GM08714 (cell line): Measurements from ENCODE around the gene COG8.
A peak's percentile ranks its signal among the peaks of the same experiment; 100 is the strongest.
"Not testable (repeated sequence)": the region's sequence is repeated elsewhere in the genome, so short reads cannot be mapped to it uniquely, and the experiment has no call there.

Experiments
- H3K4me3 ChIP-seq: fragments of 200-500 bp; sonication (Bioruptor generic); 2 replicates; pipeline ENCODE4 v1.5.1; 2014; ENCODE audit warnings: mild to moderate bottlenecking, low read length, inconsistent platforms
- ZNF274 ChIP-seq: IDR thresholded peaks from 2 replicates; pipeline ENCODE4 v1.6.1; 2012; ENCODE audit warnings: mild to moderate bottlenecking, low read depth, low read length

The COG8 gene

DNA sequence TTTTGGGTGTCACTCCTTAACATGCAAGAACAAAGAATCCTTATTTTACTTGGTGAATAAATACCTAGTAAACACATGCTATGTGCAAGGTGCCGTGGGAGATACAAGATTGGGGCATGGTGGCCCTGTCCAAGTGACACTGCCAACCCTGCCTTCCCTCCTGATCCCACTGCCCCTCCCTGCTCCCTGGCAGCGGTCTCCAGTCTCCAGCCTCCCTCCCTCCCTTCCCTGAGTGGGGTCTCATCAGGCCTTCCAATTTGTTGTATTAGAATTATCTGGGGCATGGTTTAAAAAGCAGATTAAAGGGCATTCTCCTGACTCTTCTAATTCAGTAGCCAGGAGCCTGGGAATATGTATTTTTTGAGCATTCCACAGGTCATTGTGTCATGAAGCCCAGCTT, 24.7 kb upstream of the COG8 start:
- TF ChIP-seq ZNF274: no peak
- H3K4me3 ChIP-seq: no peak overlapping the region

DNA sequence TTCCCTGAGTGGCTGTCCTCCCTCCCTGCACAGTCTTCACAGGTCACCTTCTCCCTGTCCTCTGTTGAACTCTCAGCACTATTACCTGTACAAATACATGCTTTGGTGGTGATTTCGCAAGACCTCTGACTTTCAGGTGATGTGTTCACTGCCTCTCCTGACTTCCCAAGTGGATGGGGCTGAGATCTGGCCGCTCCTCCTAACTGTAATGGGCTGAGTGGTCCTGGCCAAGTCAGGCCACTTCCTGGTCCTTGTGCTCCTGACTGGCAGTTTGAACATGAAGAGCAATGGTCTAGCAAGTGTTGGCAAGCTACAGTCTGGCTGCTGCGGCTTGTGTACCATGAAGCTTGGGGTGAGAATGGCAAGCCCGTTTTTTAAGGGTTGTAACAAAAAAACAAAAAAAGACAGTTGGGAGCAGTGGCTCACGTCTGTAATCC, 23.9 kb upstream of the COG8 start:
- TF ChIP-seq ZNF274: no peak
- no peak overlapping the region for H3K4me3 ChIP-seq

DNA sequence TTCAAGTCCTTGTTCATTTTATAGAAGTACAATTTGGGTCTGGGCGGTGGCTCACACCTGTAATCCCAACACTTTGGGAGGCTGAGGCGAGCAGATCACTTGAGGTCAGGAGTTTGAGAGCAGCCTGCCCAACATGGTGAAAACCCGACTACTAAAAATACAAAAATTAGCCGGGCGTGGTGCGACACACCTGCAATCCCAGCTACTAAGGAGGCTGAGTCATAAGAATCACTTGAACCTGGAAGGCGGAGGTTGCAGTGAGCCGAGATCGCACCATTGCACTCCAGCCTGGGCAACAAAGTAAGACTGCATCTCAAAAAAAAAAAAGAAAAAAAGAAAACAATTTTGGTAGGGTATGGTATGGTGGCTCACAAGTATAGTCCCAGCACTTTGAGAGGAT, 20.7 kb upstream of the COG8 start:
- H3K4me3 ChIP-seq: not testable (repeated sequence)

DNA sequence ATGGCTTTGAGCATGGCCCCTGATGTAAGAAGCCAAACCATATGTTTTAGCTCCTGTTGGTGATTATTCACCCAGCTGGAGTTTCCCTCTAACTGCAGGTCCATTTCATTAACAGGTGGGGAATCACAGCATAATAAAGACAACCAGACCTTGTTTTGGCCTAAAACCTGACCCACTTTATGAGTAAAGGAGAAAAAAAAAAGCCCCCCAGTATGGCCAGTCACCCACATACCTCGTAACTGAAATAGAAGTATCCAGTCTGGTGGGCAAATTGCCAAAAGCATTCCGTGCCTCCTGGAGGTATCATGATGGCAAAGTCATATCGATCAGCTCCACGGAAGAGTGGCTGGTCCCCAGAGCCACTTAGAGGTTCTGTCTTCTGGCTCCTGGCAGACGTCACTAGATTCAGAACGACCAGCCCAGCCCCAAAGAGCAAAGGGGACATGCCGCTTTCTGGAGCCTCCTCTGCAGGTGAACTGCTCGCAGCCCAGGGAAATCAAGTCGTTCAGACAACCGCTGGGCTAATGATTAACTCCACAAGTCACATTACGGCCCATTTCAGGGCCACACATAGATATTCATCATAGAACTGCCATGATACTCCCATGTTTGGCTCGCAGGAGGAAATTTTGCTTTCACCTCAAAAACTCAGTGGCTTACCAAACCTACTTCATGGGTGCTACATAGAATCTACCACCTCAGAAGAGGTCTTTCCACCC, 12.1 kb upstream of the COG8 start, which contains the start of gene TMED6:
Gene TMED6 (minus strand): TSS at position 478 of the 719 bp plus-strand sequence. CDS start 33 bp downstream, at position 445.
- TF ChIP-seq ZNF274: no peak
- no peak within 1 kb of the TSS for H3K4me3 ChIP-seq

DNA sequence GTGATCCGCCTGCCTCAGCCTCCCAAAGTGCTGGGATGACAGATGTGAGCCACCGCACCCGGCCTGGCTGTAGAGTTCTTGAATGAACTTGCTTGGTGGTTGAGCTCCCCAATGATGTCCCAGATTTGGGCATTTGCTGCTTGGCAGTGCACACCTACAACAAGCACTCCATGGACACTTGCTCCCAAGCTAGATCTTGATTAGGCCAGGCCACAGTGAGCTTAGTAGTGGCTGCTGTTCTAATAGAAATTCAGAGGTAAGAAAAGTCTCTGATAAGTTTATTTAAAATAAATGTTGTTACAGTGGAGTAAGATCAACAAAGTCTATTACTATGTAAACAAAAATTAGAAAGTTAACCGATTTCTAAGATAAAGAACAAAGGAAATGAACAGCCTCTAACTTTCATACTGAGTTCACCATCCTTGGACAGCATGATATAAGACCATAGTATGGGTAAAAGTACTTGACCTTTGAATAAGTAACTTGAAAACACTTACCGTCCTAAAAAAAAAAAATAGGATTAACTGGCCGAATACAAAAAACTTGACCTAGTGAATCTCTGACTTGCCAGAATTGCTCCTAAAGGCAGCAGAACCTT, 11.3 kb upstream of the COG8 start:
- H3K4me3 ChIP-seq: no peak overlapping the region
- no peak for TF ChIP-seq ZNF274

DNA sequence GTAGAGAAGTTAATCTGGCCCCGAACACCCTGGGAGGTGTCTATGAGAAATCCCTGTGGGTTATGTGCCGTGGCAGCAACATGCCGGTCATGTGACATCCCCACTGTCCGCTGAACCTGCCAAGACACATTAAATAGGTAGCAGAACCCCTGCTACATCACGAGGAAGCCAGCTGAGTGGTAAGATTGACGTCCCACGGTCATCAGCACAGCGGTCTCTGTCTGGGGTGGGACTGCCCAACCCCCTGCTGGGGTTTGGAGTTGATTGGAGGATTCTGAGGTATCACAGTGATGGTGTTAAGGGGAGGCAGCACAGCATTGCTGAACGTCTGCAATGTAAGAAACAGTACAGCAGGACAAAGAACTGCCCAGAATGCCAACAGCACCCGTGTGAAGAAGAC, 10.2 kb upstream of the COG8 start:
- H3K4me3 ChIP-seq: no peak overlapping the region
- TF ChIP-seq ZNF274: no peak

DNA sequence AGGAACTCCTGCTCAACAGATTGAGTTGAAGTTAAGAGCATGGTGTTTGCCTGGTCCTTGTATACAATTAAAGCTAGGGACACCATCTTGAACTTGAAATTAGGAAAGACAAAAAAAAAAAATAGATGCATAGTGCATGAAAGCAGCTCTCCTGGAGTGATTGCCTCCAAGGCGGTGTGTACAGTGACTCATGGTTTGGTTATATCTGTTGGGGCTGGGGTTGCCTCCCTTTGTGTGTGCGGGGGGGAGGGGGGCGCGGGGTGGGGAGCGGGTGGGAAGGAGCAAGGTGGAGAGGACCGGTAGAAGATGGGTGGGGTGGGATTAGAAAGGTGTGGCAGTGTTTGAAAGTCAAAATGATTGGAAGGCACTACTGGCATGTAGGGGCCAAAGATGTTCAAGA, 8.9 kb upstream of the COG8 start:
- TF ChIP-seq ZNF274: no peak
- no peak overlapping the region for H3K4me3 ChIP-seq

DNA sequence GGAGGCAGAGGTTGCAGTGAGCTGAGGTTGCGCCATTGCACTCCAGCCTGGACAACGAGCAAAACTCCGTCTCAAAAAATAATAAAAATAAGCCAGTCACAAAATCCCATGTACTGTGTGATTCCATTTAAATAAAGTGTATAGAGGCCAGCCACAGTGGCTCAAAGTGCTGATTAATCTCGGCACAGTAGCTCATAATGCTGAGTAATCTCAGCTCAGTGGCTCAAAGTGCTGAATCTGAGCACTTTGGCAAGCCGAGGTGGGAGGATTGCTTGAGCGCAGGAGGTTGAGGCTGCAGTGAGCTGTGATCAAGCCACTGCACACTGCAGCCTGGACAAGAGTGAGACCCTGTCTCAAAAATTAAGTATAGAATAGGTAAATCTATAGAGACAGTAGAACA, 7.3 kb upstream of the COG8 start:
- H3K4me3 ChIP-seq: no peak overlapping the region
- no peak for TF ChIP-seq ZNF274

DNA sequence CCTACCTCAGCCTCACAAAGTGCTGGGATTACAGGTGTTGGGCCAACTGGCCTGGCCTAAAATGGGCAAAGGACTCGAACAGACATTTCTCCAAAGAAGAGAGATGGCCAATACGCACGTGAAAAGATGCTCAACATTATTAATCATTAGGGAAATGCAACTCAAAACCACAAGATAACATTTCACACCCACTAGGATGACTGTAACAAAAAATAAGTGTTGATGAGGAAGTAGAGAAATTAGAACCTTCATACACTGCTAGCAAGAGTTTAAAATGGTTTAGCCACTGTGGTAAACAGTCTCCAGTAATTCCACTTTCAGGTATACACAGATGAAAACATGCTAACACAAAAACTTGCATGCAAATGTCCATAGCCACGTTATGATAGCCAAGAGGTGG, 6.6 kb upstream of the COG8 start:
- H3K4me3 ChIP-seq: no peak overlapping the region
- no peak for TF ChIP-seq ZNF274

DNA sequence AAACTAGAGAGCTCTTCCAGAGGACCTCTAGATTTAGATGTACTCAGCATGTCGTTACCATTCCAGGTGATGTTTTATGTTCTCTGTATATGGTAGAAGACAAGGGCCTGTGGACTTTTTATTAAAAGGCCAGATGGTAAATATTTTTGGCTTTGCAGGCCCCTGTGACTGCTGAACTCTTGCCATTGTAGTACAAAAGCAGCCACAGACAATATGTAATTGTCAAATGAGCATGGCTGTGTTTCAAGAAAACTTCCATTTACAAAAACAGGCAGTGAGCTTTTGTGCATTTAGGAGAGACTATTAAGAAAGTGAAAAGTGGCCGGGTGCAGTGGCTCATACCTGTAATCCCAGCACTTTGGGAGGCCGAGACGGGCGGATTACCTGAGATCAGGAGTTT, 4.8 kb upstream of the COG8 start:
- no peak for TF ChIP-seq ZNF274
- H3K4me3 ChIP-seq: no peak overlapping the region

DNA sequence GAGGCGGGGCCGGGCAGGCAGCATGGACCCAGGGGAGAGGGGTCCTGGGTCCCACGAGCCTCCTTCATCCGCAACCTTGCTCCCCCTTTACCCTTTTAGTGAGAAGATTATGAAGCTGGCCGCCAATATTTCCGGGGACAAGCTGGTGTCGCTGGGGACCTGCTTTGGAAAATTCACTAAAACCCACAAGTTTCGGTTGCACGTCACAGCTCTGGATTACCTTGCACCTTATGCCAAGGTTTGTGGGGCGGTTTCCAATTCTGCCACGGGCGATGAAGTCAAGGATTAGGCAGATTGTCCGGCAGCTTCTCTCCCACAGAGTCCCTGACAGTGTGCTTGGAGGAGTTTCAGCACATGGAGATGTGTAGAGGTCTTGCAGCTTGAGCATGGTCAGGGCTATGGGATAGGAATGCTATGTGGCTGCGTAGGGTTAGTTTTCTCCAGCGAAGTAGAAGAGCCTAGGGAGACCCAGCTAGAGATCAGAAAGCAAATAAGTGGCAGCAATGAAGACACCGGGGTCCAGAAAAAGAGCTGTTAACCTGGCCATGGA, 806 bp upstream of the COG8 start:
- H3K4me3 ChIP-seq: peak overlapping the region; percentile 95
- TF ChIP-seq ZNF274: no peak

DNA sequence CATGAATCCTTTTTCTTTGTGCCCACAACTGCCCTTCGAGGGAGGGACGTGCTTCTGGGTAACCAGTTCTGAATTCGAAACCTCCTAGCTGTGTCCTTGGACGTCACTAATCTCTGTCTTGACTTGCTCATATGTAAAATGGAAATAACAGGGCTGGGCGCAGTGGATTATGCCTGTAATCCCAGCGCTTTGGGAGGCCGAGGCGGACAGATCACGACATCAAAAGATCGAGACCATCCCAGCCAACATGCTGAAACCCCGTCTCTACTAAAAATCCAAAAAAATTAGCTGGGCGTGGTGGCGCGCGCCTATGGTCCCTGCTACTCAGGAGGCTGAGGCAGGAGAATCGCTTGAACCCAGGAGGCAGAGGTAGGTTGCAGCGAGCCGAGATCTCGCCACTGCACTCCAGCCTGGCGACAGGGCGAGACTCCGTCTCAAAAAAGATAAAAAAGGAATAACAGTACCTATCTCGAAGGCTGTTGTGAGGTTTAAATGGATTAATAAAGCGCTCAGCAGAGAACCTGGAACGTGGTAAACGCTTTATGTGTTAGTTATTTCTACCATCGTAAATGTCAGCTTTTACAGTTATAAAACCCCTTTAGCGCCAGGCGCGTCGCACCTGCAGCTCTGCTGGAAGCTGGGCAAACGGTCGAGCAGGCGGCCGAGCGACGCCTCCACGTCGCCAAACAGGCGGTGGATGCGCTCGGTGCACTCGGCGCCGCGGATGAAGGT, 641 bp downstream of the COG8 start:
- no peak for TF ChIP-seq ZNF274
- peak overlapping the region; percentile 95 for H3K4me3 ChIP-seq

DNA sequence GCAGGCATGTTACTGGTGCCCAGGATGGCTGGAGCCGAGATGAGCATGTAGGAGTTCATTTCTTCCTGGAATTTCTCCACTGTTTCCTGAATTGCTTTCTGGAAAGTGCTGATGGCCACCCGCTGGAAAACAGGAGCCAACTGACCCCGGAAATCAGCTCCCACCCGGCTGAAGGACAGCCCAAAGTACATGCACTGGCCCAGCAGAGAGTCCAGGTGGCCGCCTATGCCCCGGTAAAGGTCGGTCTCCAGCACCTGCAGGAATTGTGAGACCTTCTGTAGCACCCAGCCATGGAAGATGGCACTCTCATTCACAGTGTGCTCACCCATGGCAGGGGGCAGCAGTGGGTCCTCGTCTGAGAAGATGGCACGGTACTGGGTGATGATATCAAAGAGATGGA, 4.7 kb downstream of the COG8 start:
- no peak overlapping the region for H3K4me3 ChIP-seq
- no peak for TF ChIP-seq ZNF274

DNA sequence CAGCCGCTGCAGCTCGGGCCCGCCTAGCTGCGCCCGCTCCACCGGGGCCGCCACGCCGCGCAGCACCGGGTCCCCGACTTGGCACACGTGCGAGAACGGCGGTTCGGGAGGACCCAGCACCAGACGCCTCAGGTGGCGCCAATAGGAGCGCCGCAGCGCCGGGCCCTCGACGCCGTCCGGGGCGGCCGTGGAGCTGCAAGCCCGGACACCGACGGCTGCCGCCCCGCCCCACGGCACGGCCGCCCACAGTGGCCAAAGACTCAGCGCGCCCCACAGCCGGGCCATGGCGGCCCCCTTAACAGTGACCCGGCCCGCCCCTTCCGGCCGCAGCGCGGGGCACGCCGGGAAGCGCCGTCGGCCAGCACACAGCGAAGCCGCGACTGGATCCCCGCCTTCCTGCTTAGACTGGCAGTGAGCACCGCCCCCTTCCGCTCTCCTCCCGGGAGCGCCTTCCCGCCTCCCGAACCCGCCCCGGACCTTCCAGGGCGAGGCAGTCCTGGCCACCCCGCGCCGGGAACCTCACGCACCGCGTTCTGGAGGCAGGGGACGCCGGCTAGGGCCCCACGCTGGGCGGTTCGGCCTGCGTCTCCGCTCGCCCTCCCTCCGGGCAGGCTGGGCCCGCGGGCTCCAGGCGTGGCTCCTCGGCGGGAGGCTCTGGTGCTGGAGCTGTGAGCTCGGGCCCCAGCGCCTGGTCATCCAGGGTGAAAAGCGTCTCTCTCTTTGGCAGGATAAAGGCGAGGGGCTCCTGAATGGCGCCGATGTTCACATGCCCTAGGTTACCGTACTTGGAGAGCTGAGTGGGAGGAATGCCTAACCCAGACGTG, 8.9 kb downstream of the COG8 start, which contains the start of gene PDF:
Gene PDF (minus strand): TSS at position 303 of the 824 bp plus-strand sequence. CDS start 18 bp downstream, at position 285.
- peak within 1 kb of the TSS; percentile 63 for H3K4me3 ChIP-seq
- TF ChIP-seq ZNF274: no peak
